NCI-H2029 (cell line): Measurements from ENCODE around the gene PPOX.
A peak's percentile ranks its signal among the peaks of the same experiment; 100 is the strongest.

Experiments used
- DNase-seq: peaks from one replicate; lab custom pipeline; 2025; lab: John Stamatoyannopoulos, UW

The PPOX gene

DNA sequence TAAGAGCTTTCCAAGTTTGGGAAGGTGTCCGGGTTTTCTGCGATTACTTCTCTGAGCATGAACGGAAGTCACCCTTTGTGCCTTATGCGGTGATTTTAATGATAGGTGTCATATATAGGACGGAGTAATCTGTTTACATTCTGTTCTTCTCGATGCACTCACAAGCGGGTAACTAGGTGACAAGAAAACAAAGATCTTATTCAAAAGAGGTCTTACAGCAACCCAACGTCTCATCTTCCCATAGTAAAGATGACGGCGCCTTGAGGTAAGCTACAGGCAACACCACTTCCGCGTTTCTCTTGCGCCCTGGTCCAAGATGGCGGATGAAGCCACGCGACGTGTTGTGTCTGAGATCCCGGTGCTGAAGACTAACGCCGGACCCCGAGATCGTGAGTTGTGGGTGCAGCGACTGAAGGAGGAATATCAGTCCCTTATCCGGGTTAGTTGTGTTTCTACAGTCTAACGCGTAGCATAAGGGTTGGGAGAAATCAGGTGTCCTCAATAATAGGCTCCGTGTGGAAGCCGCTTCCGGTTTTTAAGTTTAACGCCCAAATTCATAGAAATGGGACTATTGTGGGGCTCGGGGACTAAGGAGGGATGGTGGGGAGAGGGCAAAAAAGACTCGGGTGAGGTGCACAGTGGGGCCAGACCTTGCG, 12.4 kb upstream of the PPOX start, which contains the start of gene UFC1:
UFC1 (plus strand) TSS at position 297 of the 656 bp plus-strand sequence; CDS start at position 317, 20 bp downstream.
- DNase-seq, result peak; percentile 90

DNA sequence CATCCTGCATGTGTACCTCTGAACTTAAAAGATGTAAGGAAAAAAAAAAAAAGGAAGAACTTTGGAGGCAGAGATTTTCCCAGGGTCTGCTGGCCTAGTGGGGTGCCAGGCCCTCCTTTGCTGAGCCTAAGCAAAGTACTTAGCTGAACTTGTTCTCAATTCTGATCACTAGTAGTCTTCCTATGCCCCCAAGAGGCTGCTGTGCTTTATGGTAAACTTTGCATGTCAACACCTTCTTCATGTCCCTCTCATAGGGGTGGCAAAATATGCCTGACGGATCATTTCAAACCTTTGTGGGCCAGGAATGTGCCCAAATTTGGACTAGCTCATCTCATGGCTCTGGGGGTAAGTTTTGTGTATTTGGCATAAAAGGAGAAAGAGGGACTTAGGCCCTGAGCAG, 8.4 kb upstream of the PPOX start:
- no peak for DNase-seq

DNA sequence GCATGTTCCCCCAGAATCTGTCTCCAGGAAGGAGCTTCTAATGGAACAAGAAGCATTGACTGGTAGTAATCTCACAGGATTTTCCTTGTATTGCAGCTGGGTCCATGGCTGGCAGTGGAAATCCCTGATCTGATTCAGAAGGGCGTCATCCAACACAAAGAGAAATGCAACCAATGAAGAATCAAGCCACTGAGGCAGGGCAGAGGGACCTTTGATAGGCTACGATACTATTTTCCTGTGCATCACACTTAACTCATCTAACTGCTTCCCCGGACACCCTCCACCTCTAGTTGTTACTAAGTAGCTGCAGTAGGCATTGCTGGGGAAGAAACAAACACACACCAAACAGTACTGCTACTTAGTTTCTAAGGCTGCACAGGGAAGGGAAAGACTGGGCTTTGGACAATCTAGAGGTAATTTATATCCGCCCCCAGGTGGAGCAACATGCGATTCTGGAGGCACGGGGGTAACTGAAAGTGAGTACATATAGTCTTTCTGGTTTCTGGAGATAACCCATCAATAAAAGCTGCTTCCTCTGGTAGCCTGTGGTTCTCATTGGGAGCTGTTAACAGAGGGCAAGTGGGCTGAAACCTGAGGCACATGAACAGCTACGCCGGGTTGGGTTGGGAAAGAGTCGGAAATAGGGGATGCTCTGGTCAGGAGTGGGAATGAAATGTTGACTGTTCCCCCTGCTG, 7.8 kb upstream of the PPOX start:
- DNase-seq, result no peak

- peak; percentile 84 for DNase-seq
Observed at GRCh38 chr1:161159087-161159912, 6.9 kb upstream of the PPOX start, which contains the start of gene USP21. Gene USP21, plus strand, starts transcription at chr1:161159500. Its CDS starts 1,141 bp downstream, at chr1:161160641.

DNA sequence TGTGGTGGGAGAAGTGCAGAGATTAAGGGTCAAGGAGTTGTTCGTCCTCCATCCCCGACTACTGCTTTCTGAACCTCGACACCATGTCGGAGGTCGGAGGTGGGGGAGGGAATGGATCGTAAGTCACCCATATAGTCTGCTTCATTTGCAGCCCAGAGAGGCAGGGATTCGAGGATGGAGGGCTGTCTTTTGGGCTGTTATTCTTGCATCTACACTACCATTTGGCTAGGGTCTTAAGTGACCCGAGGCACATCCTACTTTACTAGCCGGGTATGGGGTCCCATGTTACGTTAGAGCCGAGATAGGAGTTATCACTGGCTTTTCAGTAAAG, 6.3 kb upstream of the PPOX start:
- no peak for DNase-seq

GRCh38 chr1:161160671-161161145, 5.5 kb upstream of the PPOX start:
- DNase-seq, result no peak

GRCh38 chr1:161161652-161162051, 4.6 kb upstream of the PPOX start:
- DNase-seq, result no peak

DNA sequence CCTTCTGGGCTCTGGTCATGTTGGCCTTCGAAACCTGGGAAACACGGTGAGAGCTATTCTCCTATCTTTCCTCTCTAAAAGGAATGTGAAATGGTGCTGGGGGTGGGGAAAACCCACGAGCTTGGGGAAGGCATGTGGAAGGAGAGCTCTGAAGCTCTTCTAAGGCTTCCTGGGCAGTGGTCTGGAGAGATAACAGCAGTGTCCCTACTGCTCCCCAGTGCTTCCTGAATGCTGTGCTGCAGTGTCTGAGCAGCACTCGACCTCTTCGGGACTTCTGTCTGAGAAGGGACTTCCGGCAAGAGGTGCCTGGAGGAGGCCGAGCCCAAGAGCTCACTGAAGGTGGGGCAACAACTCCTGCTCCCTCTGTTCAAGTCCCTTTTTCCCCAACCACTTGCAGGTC, 4.2 kb upstream of the PPOX start:
- no peak for DNase-seq

GRCh38 chr1:161162806-161163205, 3.4 kb upstream of the PPOX start:
- no peak for DNase-seq

- DNase-seq, result no peak
Observed at GRCh38 chr1:161163793-161164192, 2.4 kb upstream of the PPOX start.

GRCh38 chr1:161164901-161165610, 1.2 kb upstream of the PPOX start:
- no peak for DNase-seq

- no peak for DNase-seq
Observed at GRCh38 chr1:161166669-161167548, 683 bp downstream of the PPOX start.

GRCh38 chr1:161168906-161169305, 2.7 kb downstream of the PPOX start:
- DNase-seq, result no peak

- no peak for DNase-seq
Observed at GRCh38 chr1:161171191-161171590, 5.0 kb downstream of the PPOX start.

- DNase-seq, result no peak
Observed at GRCh38 chr1:161171696-161172095, 5.5 kb downstream of the PPOX start.

DNA sequence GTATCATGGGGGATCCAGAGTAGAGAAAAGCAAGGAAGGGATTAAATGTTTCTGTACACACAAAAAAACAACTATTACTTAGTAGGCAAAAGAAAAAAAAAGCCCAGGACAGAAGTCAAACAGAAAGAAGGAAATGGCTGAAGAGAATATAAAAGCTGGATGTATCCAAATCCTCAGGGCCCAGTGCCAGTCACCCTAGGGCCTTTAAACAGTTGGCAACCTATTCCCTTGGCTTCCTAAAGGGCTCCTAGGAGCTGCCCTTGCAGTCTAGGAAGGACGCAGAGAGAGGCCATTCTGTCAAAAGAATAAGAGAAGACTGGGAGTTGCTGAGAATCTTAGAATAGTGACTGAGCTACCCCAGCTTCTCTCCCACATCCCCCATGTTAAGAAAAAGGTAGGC, 6.1 kb downstream of the PPOX start:
- no peak for DNase-seq

GRCh38 chr1:161172776-161173376, 6.7 kb downstream of the PPOX start:
- DNase-seq, result no peak

- DNase-seq, result no peak
Observed at GRCh38 chr1:161173711-161174110, 7.5 kb downstream of the PPOX start.

DNA sequence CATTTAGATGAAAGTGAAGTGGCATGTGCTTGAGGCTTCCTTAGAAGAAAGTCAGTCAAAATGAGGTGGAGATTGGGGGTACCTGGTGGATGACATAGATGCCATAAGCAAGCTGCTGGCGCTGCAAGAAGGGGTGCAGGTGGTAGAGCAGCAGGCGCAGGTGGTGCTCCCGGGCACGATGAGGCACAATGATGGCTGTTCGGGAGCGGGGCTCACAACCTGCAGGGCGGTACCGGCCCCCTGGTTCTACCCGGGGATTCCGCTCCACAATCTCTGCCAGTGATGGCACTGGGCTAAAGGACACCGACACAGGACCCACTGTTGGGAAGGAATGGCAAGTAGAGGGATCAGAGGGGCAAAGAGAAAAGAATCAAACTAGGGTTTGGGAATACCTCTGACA, 8.7 kb downstream of the PPOX start:
- no peak for DNase-seq

GRCh38 chr1:161175771-161176453, 9.7 kb downstream of the PPOX start:
- no peak for DNase-seq
